HepG2 (cell line): ENCODE data around the gene ZNF638. TPM values are rescaled to one million over a fixed set of nuclear protein-coding genes. Genes with fewer than 3 reads are reported as not detected.

Source experiments
- ATAC-seq: fragments of 200-7000 bp; cut with Tn5 transposase; 3 replicates; pipeline ENCODE4 v1.9.1; 2020; ENCODE audit warnings: mild to moderate bottlenecking, moderate library complexity
- BruUV-seq: library from RNA; stranded (reverse); fragments of 400-500 nt; replicated peaks from 2 replicates; lab custom pipeline; 2021; lab: Mats Ljungman, UMichigan
- CTCF ChIA-PET: fragments of 300-600 bp; formaldehyde crosslinking; extraction: SDS; loops from one replicate; lab custom pipeline; 2021; ENCODE audit warnings: low total read pairs, inconsistent platforms, low intra/inter-chr PET ratio; lab: Yijun Ruan, JAX
- POLR2A ChIA-PET: fragments of 350-600 bp; sonication (Branson Sonifier 250); formaldehyde crosslinking; loops from one replicate; lab custom pipeline; 2020; ENCODE audit warnings: antibody characterized with exemption, inconsistent platforms; lab: Yijun Ruan, JAX
- DNase-seq: peaks from one replicate; pipeline ENCODE4 v3.0.0-alpha.2; 2015; ENCODE audit warnings: low spot score
- FAIRE-seq: peaks from 3 replicates; lab custom pipeline; 2011; peaks lifted over from hg19 to GRCh38; lab: Jason Lieb, UNC
- H2AFZ ChIP-seq: one replicate; pipeline ENCODE4 v1.6.1; 2011; ENCODE audit warnings: low read length, inconsistent platforms
- H3K27ac ChIP-seq: fragments of 300-600 bp; 3 replicates; pipeline ENCODE4 v1.8.0; 2011; ENCODE audit warnings: mixed run types, mild to moderate bottlenecking, mixed read lengths, low read length, inconsistent platforms; ENCODE audit not compliant: insufficient read depth; ENCODE audit errors: extremely low read length
- H3K27me3 ChIP-seq, 2 experiments: fragments of 200-600 bp in 1 of 2; 2 replicates in 1 of 2; 3 replicates in 1 of 2; pipeline versions ENCODE4 v1.6.0 to v1.8.0; 2011; ENCODE audit warnings: low read length in 2 of 2, mild to moderate bottlenecking in 2 of 2, moderate library complexity in 2 of 2, inconsistent platforms in 1 of 2; ENCODE audit not compliant: insufficient read depth in 2 of 2, control insufficient read depth in 1 of 2
- H3K36me3 ChIP-seq, 2 experiments: fragments of 200-600 bp in 1 of 2; replicated peaks in 1 of 2; 2 replicates in 1 of 2; 3 replicates in 1 of 2; pipeline versions ENCODE4 v1.5.1 to v1.8.0; 2011; ENCODE audit warnings: low read length in 2 of 2, inconsistent platforms in 1 of 2; ENCODE audit not compliant: insufficient read depth in 2 of 2, control insufficient read depth in 1 of 2
- H3K4me1 ChIP-seq: 2 replicates; pipeline ENCODE4 v1.5.1; 2012; ENCODE audit warnings: low read length, inconsistent platforms; ENCODE audit not compliant: insufficient read depth
- H3K4me2 ChIP-seq: 2 replicates; pipeline ENCODE4 v1.6.0; 2011; ENCODE audit warnings: low read depth, low read length, inconsistent platforms
- H3K4me3 ChIP-seq, 3 experiments: fragments of 200-600 bp in 1 of 3; sonication (generic), shearing (Covaris generic) in 1 of 3; replicated peaks in 1 of 3; 2 replicates each; pipeline ENCODE4 v1.5.1; 2011 to 2016; ENCODE audit warnings: low read length in 3 of 3, inconsistent platforms in 2 of 3, low read depth in 2 of 3, mild to moderate bottlenecking in 2 of 3, control low read depth in 1 of 3, mixed read lengths in 1 of 3; ENCODE audit not compliant: insufficient read depth in 1 of 3
- H3K79me2 ChIP-seq: one replicate; pipeline ENCODE4 v1.6.1; 2011; ENCODE audit warnings: low read length, inconsistent platforms; ENCODE audit not compliant: insufficient read depth
- H3K9ac ChIP-seq: 2 replicates; pipeline ENCODE4 v1.6.0; 2011; ENCODE audit warnings: mild to moderate bottlenecking, low read depth, low read length, inconsistent platforms; ENCODE audit not compliant: insufficient read depth
- H3K9me3 ChIP-seq: 2 replicates; pipeline ENCODE4 v1.5.1; 2012; ENCODE audit warnings: mild to moderate bottlenecking, low read length
- H4K20me1 ChIP-seq: 2 replicates; pipeline ENCODE4 v1.6.0; 2011; ENCODE audit warnings: inconsistent platforms, mild to moderate bottlenecking, low read length, moderate library complexity; ENCODE audit not compliant: insufficient read depth
- HDAC2 ChIP-seq: sonication (generic); formaldehyde crosslinking; IDR thresholded peaks from 2 replicates; pipeline ENCODE4 v1.4.0; 2020; ENCODE audit warnings: missing genetic modification reagents
- KLF13 ChIP-seq: sonication (generic); formaldehyde crosslinking; IDR thresholded peaks from 2 replicates; pipeline ENCODE4 v1.4.0; 2020; ENCODE audit warnings: mild to moderate bottlenecking, missing genetic modification reagents
- RFX3 ChIP-seq: IDR thresholded peaks from 2 replicates; pipeline ENCODE4 v1.6.1; 2016; ENCODE audit warnings: missing biosample characterization, missing genetic modification reagents
- SIX4 ChIP-seq: sonication (generic); formaldehyde crosslinking; IDR thresholded peaks from 2 replicates; pipeline ENCODE4 v1.4.0; 2020; ENCODE audit warnings: missing genetic modification reagents
- SMYD3 ChIP-seq: sonication (generic); formaldehyde crosslinking; IDR thresholded peaks from 2 replicates; pipeline ENCODE4 v1.8.1; 2023; ENCODE audit warnings: mild to moderate bottlenecking, missing genetic modification reagents
- SNAPC2 ChIP-seq: sonication (generic); formaldehyde crosslinking; IDR thresholded peaks from 2 replicates; pipeline ENCODE4 v1.8.1; 2022; ENCODE audit warnings: mild to moderate bottlenecking, missing genetic modification reagents
- TOE1 ChIP-seq: sonication (generic); formaldehyde crosslinking; IDR thresholded peaks from 2 replicates; pipeline ENCODE4 v1.4.0; 2020; ENCODE audit warnings: mild to moderate bottlenecking, missing genetic modification reagents
- TRAFD1 ChIP-seq: sonication (generic); formaldehyde crosslinking; IDR thresholded peaks from 2 replicates; pipeline ENCODE4 v1.5.1; 2020; ENCODE audit warnings: missing genetic modification reagents, mild to moderate bottlenecking, borderline replicate concordance
- ZNF143 ChIP-seq: sonication (generic); formaldehyde crosslinking; IDR thresholded peaks from 2 replicates; pipeline ENCODE4 v1.4.0; 2020; ENCODE audit warnings: missing genetic modification reagents
- ZNF225 ChIP-seq: sonication (generic); formaldehyde crosslinking; IDR thresholded peaks from 2 replicates; pipeline ENCODE4 v1.4.0; 2020; ENCODE audit warnings: mild to moderate bottlenecking, missing genetic modification reagents
- ZNF331 ChIP-seq: sonication (generic); formaldehyde crosslinking; IDR thresholded peaks from 2 replicates; pipeline ENCODE4 v1.4.0; 2020; ENCODE audit warnings: missing genetic modification reagents
- ZNF484 ChIP-seq: sonication (generic); formaldehyde crosslinking; IDR thresholded peaks from 2 replicates; pipeline ENCODE4 v1.5.1; 2020; ENCODE audit warnings: mild to moderate bottlenecking, low read depth, missing genetic modification reagents, borderline replicate concordance
- ZXDC ChIP-seq: sonication (generic); formaldehyde crosslinking; IDR thresholded peaks from 2 replicates; pipeline ENCODE4 v1.5.0; 2020; ENCODE audit warnings: mild to moderate bottlenecking, missing genetic modification reagents
- WGBS: methylation state at CpG from one replicate; pipeline ENCODE4 v1.1.6; 2017; ENCODE audit warnings: low lambda C conversion rate; 5-methylcytosine and 5-hydroxymethylcytosine counted together
- in situ Hi-C: cut with HindIII; loops from 2 replicates; pipeline ENCODE4 v1.10.0; 2017; ENCODE audit warnings: low pct_unique_long_range_greater_than_20kb; ENCODE audit not compliant: extremely low pct_ligation_motif_present
- intact Hi-C: fragments of 100-400 bp; cut with micrococcal nuclease; formaldehyde crosslinking; loops from one replicate; pipeline ENCODE4 v1.10.0; 2022; ENCODE audit not compliant: unreplicated experiment
- polyA plus RNA-seq, 8 experiments: library from polyadenylated mRNA; depleted of rRNA in 3 of 8; stranded (reverse) in 7 of 8; unstranded in 1 of 8; fragments of >200 nt; fragmentation: Illumina TruSeq in 4 of 8; extraction: Trizol in 4 of 8; gene quantifications; 2 replicates each; pipeline versions ENCODE4 v1.2.1 to v1.2.3, GENCODE V29; 2011 to 2016; ENCODE audit warnings: low read depth in 4 of 8, missing spikeins in 1 of 8, mixed read lengths in 1 of 8; ENCODE audit not compliant: insufficient read depth in 1 of 8
- total RNA-seq, 5 experiments: library from RNA; depleted of rRNA; stranded (reverse); fragments of >200 nt; fragmentation: Illumina TruSeq; extraction: Trizol; gene quantifications; 2 replicates each; pipeline ENCODE4 v1.2.3, GENCODE V29; 2016; ENCODE audit warnings: low read depth in 1 of 5
- TF ChIP-seq, protein P1 (sequence below): sonication (generic); formaldehyde crosslinking; IDR thresholded peaks from 2 replicates; pipeline ENCODE4 v1.5.1; 2020; ENCODE audit warnings: missing genetic modification reagents, mild to moderate bottlenecking, borderline replicate concordance

The ZNF638 gene
- total and polyA plus RNA-seq, 2 of the 13 experiments (the other 11 are each of a cell fraction or from before 2014, with no cell fraction given), result 92.7 to 144 TPM

- Histone ChIP-seq H3K79me2 (no peaks in the 10 kb centered on the region), H3K4me3 (no peak overlapping the region), H3K9ac (no peak overlapping the region), H3K27me3 (peaks cover 0 to 9% of the 10 kb centered on the region in 2 experiments; a peak in 2 of 5 replicates), H3K4me2 (no peak overlapping the region), H2AFZ (no peak overlapping the region), H3K36me3 (no peaks in the 10 kb centered on the region), H3K27ac (no peak overlapping the region), H3K9me3 (no peaks in the 10 kb centered on the region), H3K4me1 (no peaks in the 10 kb centered on the region), H4K20me1 (no peaks in the 10 kb centered on the region)
- 14% methylated on average over 4 of the region's 4 CpGs for WGBS
- FAIRE-seq (no peak), DNase-seq (no peak), ATAC-seq (no peak)
- CTCF ChIA-PET, result no interaction called here
- in situ Hi-C loops (no loop called here), intact Hi-C loops (no loop called here)
- BruUV-seq, result no TSS peak
- TF ChIP-seq SNAPC2 (CRISPR knock-in tag), result no peak
- TF ChIP-seq RFX3 (CRISPR knock-in tag), result no peak
- no peak for TF ChIP-seq KLF13
- POLR2A ChIA-PET, result no interaction called here
Measured at GRCh38 chr2:71291398-71291797, 40.2 kb upstream of the ZNF638 start.

DNA sequence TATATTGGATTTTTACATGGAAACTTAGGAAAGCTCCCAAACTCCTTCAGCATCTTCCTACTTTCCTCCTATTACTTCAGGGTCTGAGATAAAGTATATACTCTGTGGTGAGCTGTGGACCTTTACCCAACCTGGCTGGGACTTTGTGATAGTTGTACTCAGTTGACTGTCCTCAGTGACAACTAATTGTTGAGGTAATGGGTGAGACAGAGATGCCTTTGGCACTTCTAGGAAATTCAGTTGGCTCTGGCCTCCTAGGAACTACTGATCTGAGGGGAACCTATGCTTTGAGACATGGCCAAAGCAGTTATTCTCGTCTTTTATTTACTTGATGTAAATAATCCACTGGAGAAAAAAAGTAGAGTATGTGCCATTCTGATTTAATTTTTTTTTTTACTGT is 39.4 kb upstream of the ZNF638 start:
- ChIA-PET CTCF (no interaction called here), POLR2A (no interaction called here)
- no peak overlapping the region for H3K4me3 ChIP-seq
- H3K79me2 ChIP-seq, result no peaks in the 10 kb centered on the region
- FAIRE-seq, result no peak
- in situ Hi-C loops (no loop called here), intact Hi-C loops (no loop called here)
- H2AFZ ChIP-seq, result no peak overlapping the region
- H3K4me1 ChIP-seq, result no peaks in the 10 kb centered on the region
- peaks cover 0 to 6% of the 10 kb centered on the region in 2 experiments; a peak in 2 of 5 replicates for H3K27me3 ChIP-seq
- DNase-seq, result no peak
- H3K9me3 ChIP-seq, result no peaks in the 10 kb centered on the region
- no TSS peak for BruUV-seq
- WGBS, result 0% methylated on average over 1 of the region's 1 CpG
- H3K36me3 ChIP-seq, result no peaks in the 10 kb centered on the region
- no peak overlapping the region for H3K4me2 ChIP-seq
- ATAC-seq, result no peak
- H3K27ac ChIP-seq, result no peak overlapping the region
- no peaks in the 10 kb centered on the region for H4K20me1 ChIP-seq
- no peak overlapping the region for H3K9ac ChIP-seq
- TF ChIP-seq, protein P1, sequence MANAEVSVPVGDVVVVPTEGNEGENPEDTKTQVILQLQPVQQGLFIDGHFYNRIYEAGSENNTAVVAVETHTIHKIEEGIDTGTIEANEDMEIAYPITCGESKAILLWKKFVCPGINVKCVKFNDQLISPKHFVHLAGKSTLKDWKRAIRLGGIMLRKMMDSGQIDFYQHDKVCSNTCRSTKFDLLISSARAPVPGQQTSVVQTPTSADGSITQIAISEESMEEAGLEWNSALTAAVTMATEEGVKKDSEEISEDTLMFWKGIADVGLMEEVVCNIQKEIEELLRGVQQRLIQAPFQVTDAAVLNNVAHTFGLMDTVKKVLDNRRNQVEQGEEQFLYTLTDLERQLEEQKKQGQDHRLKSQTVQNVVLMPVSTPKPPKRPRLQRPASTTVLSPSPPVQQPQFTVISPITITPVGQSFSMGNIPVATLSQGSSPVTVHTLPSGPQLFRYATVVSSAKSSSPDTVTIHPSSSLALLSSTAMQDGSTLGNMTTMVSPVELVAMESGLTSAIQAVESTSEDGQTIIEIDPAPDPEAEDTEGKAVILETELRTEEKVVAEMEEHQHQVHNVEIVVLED (CRISPR knock-in tag), result no peak
- no peak for TF ChIP-seq ZNF143
- no peak for TF ChIP-seq ZNF225
- no peak for TF ChIP-seq SMYD3 (CRISPR knock-in tag)
- no peak for TF ChIP-seq TOE1 (CRISPR knock-in tag)
- TF ChIP-seq TRAFD1 (CRISPR knock-in tag), result no peak
- TF ChIP-seq SIX4 (CRISPR knock-in tag), result no peak
- TF ChIP-seq HDAC2 (CRISPR knock-in tag), result no peak
- no peak for TF ChIP-seq ZXDC (CRISPR knock-in tag)
- no peak for TF ChIP-seq ZNF331 (CRISPR knock-in tag)
- TF ChIP-seq ZNF484 (CRISPR knock-in tag), result no peak
